A673 (cell line): ENCODE data around the gene SPTA1. TPM values are rescaled to one million over a fixed set of nuclear protein-coding genes. Genes with fewer than 3 reads are reported as not detected.
"Not testable (repeated sequence)": the region's sequence is repeated elsewhere in the genome, so short reads cannot be mapped to it uniquely, and the experiment has no call there.

Experiments used
- BruUV-seq: library from RNA; stranded (reverse); fragments of 400-500 nt; replicated peaks from 2 replicates; lab custom pipeline; 2021; lab: Mats Ljungman, UMichigan
- CTCF ChIA-PET: fragments of 300-600 bp; sonication (Branson Sonifier 250); formaldehyde crosslinking; loops from one replicate; lab custom pipeline; 2022; ENCODE audit warnings: antibody characterized with exemption; lab: Charles Lee
- POLR2A ChIA-PET: fragments of 300-600 bp; sonication (Branson Sonifier 250); formaldehyde crosslinking; loops from one replicate; lab custom pipeline; 2022; ENCODE audit warnings: antibody characterized with exemption; ENCODE audit not compliant: low non-redundant PET; lab: Charles Lee
- DNase-seq: peaks from one replicate; pipeline ENCODE4 v3.0.0-alpha.2; 2015; ENCODE audit warnings: low spot score
- H3K27ac ChIP-seq: fragments of 200-600 bp; sonication (generic); 2 replicates; pipeline ENCODE4 v1.5.1; 2016; ENCODE audit warnings: mixed run types, low read depth, mild to moderate bottlenecking, mixed read lengths, antibody characterized with exemption, low read length; ENCODE audit not compliant: poor library complexity, severe bottlenecking
- H3K27me3 ChIP-seq: fragments of 200-600 bp; sonication (generic); replicated peaks from 2 replicates; pipeline ENCODE4 v1.6.1; 2017; ENCODE audit warnings: mixed run types, low read depth, mild to moderate bottlenecking, mixed read lengths, antibody characterized with exemption, low read length; ENCODE audit not compliant: insufficient read depth, poor library complexity
- H3K36me3 ChIP-seq: fragments of 200-600 bp; sonication (generic); 2 replicates; pipeline ENCODE4 v1.6.1; 2016; ENCODE audit warnings: mixed run types, mild to moderate bottlenecking, mixed read lengths, antibody characterized with exemption, low read length; ENCODE audit not compliant: insufficient read depth, poor library complexity, severe bottlenecking
- H3K4me1 ChIP-seq: fragments of 200-600 bp; sonication (generic); 2 replicates; pipeline ENCODE4 v1.6.1; 2017; ENCODE audit warnings: mixed run types, mild to moderate bottlenecking, mixed read lengths, antibody characterized with exemption, low read length; ENCODE audit not compliant: insufficient read depth, poor library complexity, severe bottlenecking
- H3K4me3 ChIP-seq: fragments of 200-600 bp; sonication (generic); 2 replicates; pipeline ENCODE4 v1.5.1; 2016; ENCODE audit warnings: low read depth, mixed run types, mild to moderate bottlenecking, mixed read lengths, low read length; ENCODE audit not compliant: poor library complexity, severe bottlenecking
- H3K9me3 ChIP-seq: fragments of 200-600 bp; sonication (generic); 2 replicates; pipeline ENCODE4 v1.6.1; 2016; ENCODE audit warnings: mixed run types, low read depth, mild to moderate bottlenecking, mixed read lengths, antibody characterized with exemption, low read length; ENCODE audit not compliant: poor library complexity, severe bottlenecking
- EZH2 ChIP-seq: fragments of 200-600 bp; sonication (generic); IDR thresholded peaks from 2 replicates; pipeline ENCODE4 v1.6.1; 2017; ENCODE audit warnings: borderline replicate concordance, low read depth, mild to moderate bottlenecking, mixed read lengths, antibody characterized with exemption, low read length; ENCODE audit not compliant: poor library complexity, severe bottlenecking
- intact Hi-C: fragments of 100-400 bp; cut with micrococcal nuclease; formaldehyde crosslinking; loops from one replicate; pipeline ENCODE4 v1.10.0; 2022; ENCODE audit not compliant: unreplicated experiment
- total RNA-seq: library from RNA; stranded (reverse); gene quantifications from 2 replicates; pipeline ENCODE4 v1.2.3, GENCODE V29; 2021
- TF ChIP-seq, protein P1 (sequence below): fragments of 300-800, 200-600 bp; sonication (generic); conservative IDR thresholded peaks from 2 replicates; pipeline ENCODE4 v1.5.1; 2017; ENCODE audit warnings: low read depth, mild to moderate bottlenecking, antibody characterized with exemption, low read length, moderate library complexity, mixed read lengths

The SPTA1 gene
- total RNA-seq, 1 experiment from 2014 or later = not detected

DNA sequence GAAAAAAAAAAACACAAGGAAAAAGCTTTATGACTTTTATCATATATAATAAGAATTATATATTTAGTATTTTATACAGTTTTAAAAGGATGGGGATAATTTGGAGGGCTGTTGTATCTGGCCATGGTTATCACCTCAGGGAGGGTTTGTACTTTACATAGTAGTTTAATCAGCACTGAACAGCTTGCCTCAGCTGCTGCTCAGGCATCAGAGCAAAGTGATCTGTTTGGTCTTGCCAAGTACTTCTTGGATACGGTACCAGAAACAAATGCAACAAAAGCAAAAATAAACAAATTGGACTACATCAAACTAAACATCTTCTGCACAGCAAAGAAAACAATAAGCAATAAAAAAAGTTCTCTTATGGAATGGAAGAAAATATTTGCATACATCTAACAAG is 2.6 kb upstream of the SPTA1 start:
- CTCF ChIA-PET = no interaction called here
- BruUV-seq = no TSS peak
- Histone ChIP-seq H3K9me3 (no peaks in the 10 kb centered on the region), H3K4me3 (no peak overlapping the region), H3K27ac (no peak overlapping the region), H3K36me3 (no peaks in the 10 kb centered on the region), H3K4me1 (no peaks in the 10 kb centered on the region), H3K27me3 (peaks cover 5% of the 10 kb centered on the region)
- intact Hi-C loops = no loop called here
- TF ChIP-seq, protein P1, sequence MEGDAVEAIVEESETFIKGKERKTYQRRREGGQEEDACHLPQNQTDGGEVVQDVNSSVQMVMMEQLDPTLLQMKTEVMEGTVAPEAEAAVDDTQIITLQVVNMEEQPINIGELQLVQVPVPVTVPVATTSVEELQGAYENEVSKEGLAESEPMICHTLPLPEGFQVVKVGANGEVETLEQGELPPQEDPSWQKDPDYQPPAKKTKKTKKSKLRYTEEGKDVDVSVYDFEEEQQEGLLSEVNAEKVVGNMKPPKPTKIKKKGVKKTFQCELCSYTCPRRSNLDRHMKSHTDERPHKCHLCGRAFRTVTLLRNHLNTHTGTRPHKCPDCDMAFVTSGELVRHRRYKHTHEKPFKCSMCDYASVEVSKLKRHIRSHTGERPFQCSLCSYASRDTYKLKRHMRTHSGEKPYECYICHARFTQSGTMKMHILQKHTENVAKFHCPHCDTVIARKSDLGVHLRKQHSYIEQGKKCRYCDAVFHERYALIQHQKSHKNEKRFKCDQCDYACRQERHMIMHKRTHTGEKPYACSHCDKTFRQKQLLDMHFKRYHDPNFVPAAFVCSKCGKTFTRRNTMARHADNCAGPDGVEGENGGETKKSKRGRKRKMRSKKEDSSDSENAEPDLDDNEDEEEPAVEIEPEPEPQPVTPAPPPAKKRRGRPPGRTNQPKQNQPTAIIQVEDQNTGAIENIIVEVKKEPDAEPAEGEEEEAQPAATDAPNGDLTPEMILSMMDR = no peak
- no peak for TF ChIP-seq EZH2
- no peak for DNase-seq
- POLR2A ChIA-PET = no interaction called here

DNA sequence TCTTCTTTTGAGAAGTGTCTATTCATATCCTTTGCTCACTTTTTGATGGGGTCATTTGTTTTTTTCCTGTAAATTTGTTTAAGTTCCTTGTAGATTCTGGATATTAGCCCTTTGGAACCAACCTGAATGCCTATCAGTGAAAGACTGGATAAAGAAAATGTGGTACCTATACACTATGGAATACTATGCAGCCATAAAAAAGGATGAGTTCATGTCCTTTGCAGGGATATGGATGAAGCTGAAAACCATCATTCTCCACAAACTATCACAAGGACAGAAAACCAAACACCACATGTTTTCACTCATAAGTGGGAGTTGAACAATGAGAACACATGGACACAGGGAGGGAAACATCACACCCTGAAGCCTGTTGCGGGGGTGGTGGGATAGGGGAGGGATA is 1.8 kb upstream of the SPTA1 start:
- intact Hi-C loops, H3K9me3 ChIP-seq, H3K27ac ChIP-seq, H3K36me3 ChIP-seq, H3K4me3 ChIP-seq, BruUV-seq, DNase-seq, CTCF ChIA-PET, POLR2A ChIA-PET, H3K4me1 ChIP-seq: not testable (repeated sequence)
- peaks cover 12% of the 10 kb centered on the region for H3K27me3 ChIP-seq

DNA sequence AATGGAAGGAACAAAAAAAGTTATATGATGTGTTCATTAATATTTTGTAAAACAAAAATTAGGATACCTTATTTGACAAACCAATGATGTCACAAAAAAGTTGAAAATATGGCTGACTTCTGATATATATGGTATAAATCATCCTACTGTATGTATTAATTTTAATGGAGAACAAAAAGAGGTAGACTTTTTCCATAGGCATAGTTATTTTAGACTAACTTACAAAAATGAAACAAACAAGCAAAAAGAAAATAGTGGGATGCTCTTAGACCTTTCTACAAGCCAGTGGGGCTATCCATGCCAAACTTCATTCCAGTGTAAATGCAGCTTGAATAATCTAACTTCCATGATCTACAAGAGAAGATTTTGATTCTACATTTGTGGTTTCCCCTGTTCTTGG is 522 bp upstream of the SPTA1 start:
- DNase-seq = no peak
- Histone ChIP-seq H3K36me3 (no peaks in the 10 kb centered on the region), H3K27ac (no peak overlapping the region), H3K4me1 (no peaks in the 10 kb centered on the region), H3K4me3 (no peak overlapping the region), H3K9me3 (no peaks in the 10 kb centered on the region), H3K27me3 (peaks cover 22% of the 10 kb centered on the region)
- intact Hi-C loops = no loop called here
- ChIA-PET POLR2A (no interaction called here), CTCF (no interaction called here)
- BruUV-seq = no TSS peak
- no peak for TF ChIP-seq EZH2
- TF ChIP-seq, protein P1 = no peak

DNA sequence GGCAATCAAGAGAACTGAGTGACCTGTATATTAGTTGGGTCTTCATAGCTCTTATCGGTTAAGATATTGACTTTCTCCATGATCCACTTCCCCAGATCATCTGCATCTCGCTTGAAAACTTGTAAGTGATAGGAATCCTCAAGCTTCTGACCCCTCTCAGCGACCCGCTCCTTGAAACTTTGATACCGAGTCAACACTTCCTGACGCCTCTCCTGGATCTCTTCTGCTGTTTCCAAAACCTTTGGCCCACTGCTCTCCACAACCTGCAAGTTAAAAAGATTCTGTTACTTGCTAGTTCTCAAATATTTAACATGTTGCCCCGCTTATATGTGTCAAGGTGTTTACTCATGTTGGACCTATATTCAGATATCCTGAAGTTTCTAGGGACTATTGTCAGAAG is 1.4 kb downstream of the SPTA1 start:
- POLR2A ChIA-PET = no interaction called here
- Histone ChIP-seq H3K4me1 (no peaks in the 10 kb centered on the region), H3K4me3 (no peak overlapping the region), H3K9me3 (no peaks in the 10 kb centered on the region), H3K27ac (no peak overlapping the region), H3K36me3 (no peaks in the 10 kb centered on the region), H3K27me3 (peaks cover 25% of the 10 kb centered on the region)
- intact Hi-C loops = no loop called here
- no peak for DNase-seq
- BruUV-seq = no TSS peak
- TF ChIP-seq, protein P1 = no peak
- TF ChIP-seq EZH2 = no peak
- CTCF ChIA-PET = no interaction called here
